Measurements from ENCODE around the gene GGPS1.

DNA sequence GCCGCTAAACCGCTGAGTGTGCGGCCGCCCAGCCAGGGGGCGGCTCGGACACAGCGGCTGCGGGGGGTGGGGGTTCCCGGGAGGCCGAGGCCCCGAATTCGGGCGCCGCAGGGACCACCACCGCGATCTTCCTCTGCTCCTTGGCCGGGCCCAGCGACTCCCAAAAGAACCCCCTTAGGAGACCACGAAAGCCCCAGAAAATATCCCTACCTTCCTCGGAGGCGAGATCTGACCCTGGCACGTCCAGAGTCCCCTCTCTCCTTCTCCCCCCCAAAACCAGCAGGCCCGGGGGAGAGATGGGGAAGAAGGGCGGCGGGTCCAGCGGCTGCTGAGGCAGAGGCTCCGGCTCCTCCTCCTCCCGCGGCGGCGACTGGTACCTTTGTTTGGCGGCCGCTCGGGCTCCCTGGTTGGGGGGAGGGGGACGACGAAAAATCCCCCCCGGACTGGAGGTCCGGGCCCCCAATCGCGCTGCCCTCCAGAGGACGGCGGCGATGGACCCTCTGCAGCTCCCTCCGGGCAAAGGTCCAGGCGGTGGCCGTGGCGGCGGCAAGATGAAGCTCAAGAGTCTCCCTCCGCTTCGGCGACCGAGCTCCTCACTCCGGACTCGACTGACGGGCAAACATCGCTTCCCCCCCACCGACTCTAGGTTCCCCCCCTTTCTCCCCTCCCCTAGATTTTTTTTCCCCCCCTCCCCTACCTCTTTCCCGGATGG lies 655 bp upstream of the GGPS1 start, which contains the start of gene ARID4B:
- TF ChIP-seq, protein P1, sequence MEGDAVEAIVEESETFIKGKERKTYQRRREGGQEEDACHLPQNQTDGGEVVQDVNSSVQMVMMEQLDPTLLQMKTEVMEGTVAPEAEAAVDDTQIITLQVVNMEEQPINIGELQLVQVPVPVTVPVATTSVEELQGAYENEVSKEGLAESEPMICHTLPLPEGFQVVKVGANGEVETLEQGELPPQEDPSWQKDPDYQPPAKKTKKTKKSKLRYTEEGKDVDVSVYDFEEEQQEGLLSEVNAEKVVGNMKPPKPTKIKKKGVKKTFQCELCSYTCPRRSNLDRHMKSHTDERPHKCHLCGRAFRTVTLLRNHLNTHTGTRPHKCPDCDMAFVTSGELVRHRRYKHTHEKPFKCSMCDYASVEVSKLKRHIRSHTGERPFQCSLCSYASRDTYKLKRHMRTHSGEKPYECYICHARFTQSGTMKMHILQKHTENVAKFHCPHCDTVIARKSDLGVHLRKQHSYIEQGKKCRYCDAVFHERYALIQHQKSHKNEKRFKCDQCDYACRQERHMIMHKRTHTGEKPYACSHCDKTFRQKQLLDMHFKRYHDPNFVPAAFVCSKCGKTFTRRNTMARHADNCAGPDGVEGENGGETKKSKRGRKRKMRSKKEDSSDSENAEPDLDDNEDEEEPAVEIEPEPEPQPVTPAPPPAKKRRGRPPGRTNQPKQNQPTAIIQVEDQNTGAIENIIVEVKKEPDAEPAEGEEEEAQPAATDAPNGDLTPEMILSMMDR (IDR thresholded peaks at IDR 0.05; ENCODE audit: poor library complexity, severe bottlenecking), result no peak
- TF ChIP-seq EZH2 (IDR thresholded peaks at IDR 0.05; ENCODE audit: borderline replicate concordance, insufficient read depth, low read length, poor library complexity, severe bottlenecking) (no peak), EP300 (conservative IDR thresholded peaks at IDR 0.05; ENCODE audit: poor library complexity, severe bottlenecking) (no peak), POLR2AphosphoS5 (IDR thresholded peaks at IDR 0.05) (peak; percentile 99), TAF1 (IDR thresholded peaks at IDR 0.05; ENCODE audit: low read depth) (peak; percentile 70), MXI1 (conservative IDR thresholded peaks at IDR 0.05; ENCODE audit: poor library complexity, severe bottlenecking) (peak; percentile 6)
